ENCODE measurements around the gene CERS6.

Gene CERS6

GRCh38 chr2:168461178-168461941 is 5.3 kb downstream of the CERS6 start:
- TF ChIP-seq, protein P1, sequence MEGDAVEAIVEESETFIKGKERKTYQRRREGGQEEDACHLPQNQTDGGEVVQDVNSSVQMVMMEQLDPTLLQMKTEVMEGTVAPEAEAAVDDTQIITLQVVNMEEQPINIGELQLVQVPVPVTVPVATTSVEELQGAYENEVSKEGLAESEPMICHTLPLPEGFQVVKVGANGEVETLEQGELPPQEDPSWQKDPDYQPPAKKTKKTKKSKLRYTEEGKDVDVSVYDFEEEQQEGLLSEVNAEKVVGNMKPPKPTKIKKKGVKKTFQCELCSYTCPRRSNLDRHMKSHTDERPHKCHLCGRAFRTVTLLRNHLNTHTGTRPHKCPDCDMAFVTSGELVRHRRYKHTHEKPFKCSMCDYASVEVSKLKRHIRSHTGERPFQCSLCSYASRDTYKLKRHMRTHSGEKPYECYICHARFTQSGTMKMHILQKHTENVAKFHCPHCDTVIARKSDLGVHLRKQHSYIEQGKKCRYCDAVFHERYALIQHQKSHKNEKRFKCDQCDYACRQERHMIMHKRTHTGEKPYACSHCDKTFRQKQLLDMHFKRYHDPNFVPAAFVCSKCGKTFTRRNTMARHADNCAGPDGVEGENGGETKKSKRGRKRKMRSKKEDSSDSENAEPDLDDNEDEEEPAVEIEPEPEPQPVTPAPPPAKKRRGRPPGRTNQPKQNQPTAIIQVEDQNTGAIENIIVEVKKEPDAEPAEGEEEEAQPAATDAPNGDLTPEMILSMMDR (IDR thresholded peaks at IDR 0.05; ENCODE audit: low read depth, low read length) = no peak
- no peak overlapping the region for H3K4me3 ChIP-seq (ENCODE audit: low read depth, low read length)

GRCh38 chr2:168461942-168462331 is 5.9 kb downstream of the CERS6 start:
- H3K4me3 ChIP-seq (ENCODE audit: low read depth, low read length) = no peak overlapping the region
- TF ChIP-seq, protein P1 (IDR thresholded peaks at IDR 0.05; ENCODE audit: low read depth, low read length) = no peak

GRCh38 chr2:168462543-168463045 is 6.5 kb downstream of the CERS6 start:
- TF ChIP-seq, protein P1 (IDR thresholded peaks at IDR 0.05; ENCODE audit: low read depth, low read length) = no peak
- no peak overlapping the region for H3K4me3 ChIP-seq (ENCODE audit: low read depth, low read length)

- TF ChIP-seq, protein P1 (IDR thresholded peaks at IDR 0.05; ENCODE audit: low read depth, low read length) = no peak
- no peak overlapping the region for H3K4me3 ChIP-seq (ENCODE audit: low read depth, low read length)
Measured at GRCh38 chr2:168465594-168465993, 9.5 kb downstream of the CERS6 start.

DNA sequence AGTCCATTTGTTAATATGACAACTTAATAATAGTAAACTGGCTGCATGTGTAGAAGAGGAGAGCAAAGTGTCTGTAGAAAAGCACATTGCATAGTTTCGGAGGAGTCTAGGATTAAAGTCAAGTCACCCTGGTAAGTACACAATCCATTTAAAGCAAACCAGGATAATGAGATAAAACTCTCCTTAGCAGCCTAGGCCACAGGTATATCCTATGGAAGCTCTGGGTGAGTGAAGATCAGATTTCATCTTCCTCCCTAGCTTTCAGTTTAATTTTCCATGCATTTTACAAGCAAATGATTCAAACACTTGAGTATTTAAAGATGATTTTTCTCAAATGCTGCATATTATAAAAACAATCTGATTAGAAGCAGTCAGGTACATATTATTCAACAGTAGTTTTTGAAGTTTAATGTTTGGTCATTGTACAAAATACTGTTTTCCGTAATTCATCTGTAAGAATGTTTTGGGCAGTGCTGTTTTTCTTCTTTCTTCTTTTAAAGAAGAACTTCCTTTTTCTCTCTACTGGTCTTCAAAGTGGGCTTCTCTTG is 10.2 kb downstream of the CERS6 start:
- TF ChIP-seq, protein P1 (IDR thresholded peaks at IDR 0.05; ENCODE audit: low read depth, low read length) = no peak
- no peak overlapping the region for H3K4me3 ChIP-seq (ENCODE audit: low read depth, low read length)

DNA sequence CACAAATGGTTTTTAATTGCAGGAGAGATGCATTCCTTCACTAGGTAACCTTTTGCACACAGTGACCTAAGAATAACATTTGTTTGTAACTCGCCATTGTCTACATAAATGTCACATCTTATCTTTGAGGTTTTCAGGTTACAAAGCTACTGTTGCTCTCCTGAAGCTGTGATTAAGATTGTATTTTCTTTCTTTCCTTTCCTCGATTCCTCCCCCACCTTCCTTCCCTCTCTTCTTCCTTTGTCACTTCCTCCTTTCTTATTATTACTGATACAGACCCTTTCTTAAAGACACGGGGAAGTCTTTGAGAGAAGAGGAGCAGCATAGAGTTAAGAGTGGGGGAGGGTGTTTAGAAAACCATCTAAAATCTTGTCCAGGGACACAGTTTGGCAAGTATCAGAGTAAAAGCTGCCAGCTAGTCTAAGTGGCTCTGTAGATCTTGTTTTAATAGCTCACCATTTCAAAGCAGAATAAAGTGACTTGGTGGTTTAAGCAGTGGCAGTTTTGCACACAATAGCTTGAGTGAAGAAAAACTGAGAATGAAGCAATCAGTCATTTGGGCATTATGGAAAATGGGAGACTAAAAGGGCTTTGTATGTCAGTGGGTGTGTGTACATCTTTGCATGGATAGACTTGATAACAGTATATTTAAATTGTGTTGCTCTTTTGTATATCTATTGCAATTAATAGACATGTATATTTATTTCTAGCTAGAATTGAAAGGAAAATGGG is 10.9 kb downstream of the CERS6 start:
- TF ChIP-seq, protein P1 (IDR thresholded peaks at IDR 0.05; ENCODE audit: low read depth, low read length) = no peak

DNA sequence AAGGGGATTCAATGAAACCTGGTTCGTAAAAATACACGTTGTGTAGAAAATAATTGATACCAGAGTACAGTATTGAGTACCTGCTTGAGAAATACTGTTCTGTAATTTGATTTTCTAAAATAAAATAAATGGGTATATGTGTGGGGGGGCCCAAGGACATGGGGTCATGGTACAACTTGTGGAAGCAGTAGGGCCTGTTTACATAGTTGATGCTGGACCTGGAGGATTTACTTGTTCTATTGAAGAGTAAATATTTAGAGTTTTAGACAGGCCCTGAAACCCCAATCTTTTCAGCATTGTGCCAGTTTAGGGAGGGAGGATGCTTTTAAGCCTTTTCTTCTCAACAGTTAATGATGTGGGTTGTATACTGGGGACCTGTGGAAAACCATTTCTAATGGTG is 11.7 kb downstream of the CERS6 start:
- TF ChIP-seq, protein P1 (IDR thresholded peaks at IDR 0.05; ENCODE audit: low read depth, low read length) = no peak
- H3K4me3 ChIP-seq (ENCODE audit: low read depth, low read length) = no peak overlapping the region

More for the DNA sequence above, 10.9 kb downstream of the CERS6 start:
- H3K4me3 ChIP-seq (ENCODE audit: low read depth, low read length) = no peak overlapping the region

Measured in WI38 (cell line).